ENCODE data around the gene NXPH3.
A peak's percentile ranks its signal among the peaks of the same experiment; 100 is the strongest.

- peak; percentile 98 for TF ChIP-seq CTCF (conservative IDR thresholded peaks at IDR 0.05)
- no peak for TF ChIP-seq EZH2 (IDR thresholded peaks at IDR 0.05; ENCODE audit: low read depth)
Observed at GRCh38 chr17:49556223-49556943, 19.3 kb upstream of the NXPH3 start.
